GM12878 (cell line): Measurements from ENCODE around the gene SSX2B.
"Not testable (repeated sequence)": the region's sequence is repeated elsewhere in the genome, so short reads cannot be mapped to it uniquely, and the experiment has no call there.

Experiments used
- BCL11A ChIP-seq: IDR thresholded peaks from 2 replicates; pipeline ENCODE4 v1.6.1; 2011; ENCODE audit warnings: low read depth, low read length
- EGR1 ChIP-seq, 2 experiments: IDR thresholded peaks; 1 replicate in 1 of 2; 2 replicates in 1 of 2; pipeline ENCODE4 v1.6.1; 2011 to 2012; ENCODE audit warnings: low read depth in 2 of 2, low read length in 2 of 2, borderline replicate concordance in 1 of 2, mild to moderate bottlenecking in 1 of 2, moderate library complexity in 1 of 2
- MYC ChIP-seq: IDR thresholded peaks from 2 replicates; pipeline ENCODE4 v1.6.1; 2011; ENCODE audit warnings: mild to moderate bottlenecking, low read length, moderate library complexity, inconsistent platforms; ENCODE audit not compliant: insufficient read depth, insufficient replicate concordance, insufficient read length, severe bottlenecking
- POLR2A ChIP-seq: IDR thresholded peaks from 2 replicates; pipeline ENCODE4 v1.6.1; 2011; ENCODE audit warnings: low read depth, mild to moderate bottlenecking, low read length
- STAT1 ChIP-seq: fragments of 450-650 bp; conservative IDR thresholded peaks from 2 replicates; pipeline ENCODE4 v1.6.1; 2014; ENCODE audit warnings: antibody characterized with exemption, mild to moderate bottlenecking
- TF ChIP-seq, protein P1 (sequence below), 3 experiments: IDR thresholded peaks in 2 of 3; conservative IDR thresholded peaks in 1 of 3; 2 replicates each; pipeline ENCODE4 v1.5.1; 2011; ENCODE audit warnings: low read depth in 3 of 3, low read length in 3 of 3, mild to moderate bottlenecking in 3 of 3, control low read depth in 2 of 3, moderate library complexity in 2 of 3, inconsistent platforms in 1 of 3, mixed read lengths in 1 of 3; ENCODE audit not compliant: control insufficient read depth in 2 of 3, insufficient read depth in 1 of 3; ENCODE audit errors: extremely low read depth in 1 of 3

- not testable (repeated sequence) for TF ChIP-seq POLR2A; EGR1 (IDR thresholded peaks at IDR 0.05; ENCODE audit: borderline replicate concordance in 1 of 2, low read depth in 2 of 2, low read length in 2 of 2); MYC; BCL11A; STAT1
- TF ChIP-seq, protein P1, sequence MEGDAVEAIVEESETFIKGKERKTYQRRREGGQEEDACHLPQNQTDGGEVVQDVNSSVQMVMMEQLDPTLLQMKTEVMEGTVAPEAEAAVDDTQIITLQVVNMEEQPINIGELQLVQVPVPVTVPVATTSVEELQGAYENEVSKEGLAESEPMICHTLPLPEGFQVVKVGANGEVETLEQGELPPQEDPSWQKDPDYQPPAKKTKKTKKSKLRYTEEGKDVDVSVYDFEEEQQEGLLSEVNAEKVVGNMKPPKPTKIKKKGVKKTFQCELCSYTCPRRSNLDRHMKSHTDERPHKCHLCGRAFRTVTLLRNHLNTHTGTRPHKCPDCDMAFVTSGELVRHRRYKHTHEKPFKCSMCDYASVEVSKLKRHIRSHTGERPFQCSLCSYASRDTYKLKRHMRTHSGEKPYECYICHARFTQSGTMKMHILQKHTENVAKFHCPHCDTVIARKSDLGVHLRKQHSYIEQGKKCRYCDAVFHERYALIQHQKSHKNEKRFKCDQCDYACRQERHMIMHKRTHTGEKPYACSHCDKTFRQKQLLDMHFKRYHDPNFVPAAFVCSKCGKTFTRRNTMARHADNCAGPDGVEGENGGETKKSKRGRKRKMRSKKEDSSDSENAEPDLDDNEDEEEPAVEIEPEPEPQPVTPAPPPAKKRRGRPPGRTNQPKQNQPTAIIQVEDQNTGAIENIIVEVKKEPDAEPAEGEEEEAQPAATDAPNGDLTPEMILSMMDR (IDR thresholded peaks at IDR 0.05 in 2 of 3, conservative IDR thresholded peaks at IDR 0.05 in 1 of 3; ENCODE audit: control insufficient read depth in 2 of 3, extremely low read depth in 1 of 3, insufficient read depth in 1 of 3, low read depth in 3 of 3, low read length in 3 of 3), result not testable (repeated sequence)
Observed at GRCh38 chrX:52804876-52805275, 53.8 kb downstream of the SSX2B start.
